GM12864 (cell line): Measurements from ENCODE around the gene PTPN23.

Experiments used
- DNase-seq: peaks from one replicate; pipeline ENCODE4 v3.0.0-alpha.2; 2011; ENCODE audit warnings: low read depth
- H3K4me3 ChIP-seq: 2 replicates; pipeline ENCODE4 v1.5.1; 2011; ENCODE audit warnings: mild to moderate bottlenecking, low read depth, low read length, control low read depth
- TF ChIP-seq, protein P1 (sequence below): IDR thresholded peaks from 2 replicates; pipeline ENCODE4 v1.5.1; 2011; ENCODE audit warnings: low read depth, mild to moderate bottlenecking, moderate library complexity, low read length, control low read depth, inconsistent platforms; ENCODE audit errors: missing control alignments

PTPN23 gene

DNA sequence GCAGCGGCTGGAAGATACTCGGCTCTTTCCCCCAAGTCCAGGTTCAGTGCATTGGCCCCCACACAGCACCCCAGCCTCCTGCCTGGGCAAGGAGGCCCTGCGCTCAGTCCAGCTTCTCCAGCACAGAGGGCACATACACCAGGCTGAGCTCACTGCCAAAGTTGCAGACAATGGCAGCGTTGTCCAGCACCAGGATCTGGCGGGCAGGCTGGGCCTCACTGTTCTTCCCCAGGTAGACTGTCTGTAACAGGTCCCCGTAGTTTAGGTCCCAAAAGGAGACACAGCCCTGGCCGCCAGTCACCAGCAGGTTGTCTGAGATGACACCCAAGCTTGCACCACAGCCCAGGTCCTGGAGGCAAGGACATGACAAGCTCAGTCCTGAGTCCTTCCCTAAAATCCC is 32.9 kb downstream of the PTPN23 start:
- TF ChIP-seq, protein P1, sequence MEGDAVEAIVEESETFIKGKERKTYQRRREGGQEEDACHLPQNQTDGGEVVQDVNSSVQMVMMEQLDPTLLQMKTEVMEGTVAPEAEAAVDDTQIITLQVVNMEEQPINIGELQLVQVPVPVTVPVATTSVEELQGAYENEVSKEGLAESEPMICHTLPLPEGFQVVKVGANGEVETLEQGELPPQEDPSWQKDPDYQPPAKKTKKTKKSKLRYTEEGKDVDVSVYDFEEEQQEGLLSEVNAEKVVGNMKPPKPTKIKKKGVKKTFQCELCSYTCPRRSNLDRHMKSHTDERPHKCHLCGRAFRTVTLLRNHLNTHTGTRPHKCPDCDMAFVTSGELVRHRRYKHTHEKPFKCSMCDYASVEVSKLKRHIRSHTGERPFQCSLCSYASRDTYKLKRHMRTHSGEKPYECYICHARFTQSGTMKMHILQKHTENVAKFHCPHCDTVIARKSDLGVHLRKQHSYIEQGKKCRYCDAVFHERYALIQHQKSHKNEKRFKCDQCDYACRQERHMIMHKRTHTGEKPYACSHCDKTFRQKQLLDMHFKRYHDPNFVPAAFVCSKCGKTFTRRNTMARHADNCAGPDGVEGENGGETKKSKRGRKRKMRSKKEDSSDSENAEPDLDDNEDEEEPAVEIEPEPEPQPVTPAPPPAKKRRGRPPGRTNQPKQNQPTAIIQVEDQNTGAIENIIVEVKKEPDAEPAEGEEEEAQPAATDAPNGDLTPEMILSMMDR: no peak
- DNase-seq: no peak
- H3K4me3 ChIP-seq: no peak overlapping the region

DNA sequence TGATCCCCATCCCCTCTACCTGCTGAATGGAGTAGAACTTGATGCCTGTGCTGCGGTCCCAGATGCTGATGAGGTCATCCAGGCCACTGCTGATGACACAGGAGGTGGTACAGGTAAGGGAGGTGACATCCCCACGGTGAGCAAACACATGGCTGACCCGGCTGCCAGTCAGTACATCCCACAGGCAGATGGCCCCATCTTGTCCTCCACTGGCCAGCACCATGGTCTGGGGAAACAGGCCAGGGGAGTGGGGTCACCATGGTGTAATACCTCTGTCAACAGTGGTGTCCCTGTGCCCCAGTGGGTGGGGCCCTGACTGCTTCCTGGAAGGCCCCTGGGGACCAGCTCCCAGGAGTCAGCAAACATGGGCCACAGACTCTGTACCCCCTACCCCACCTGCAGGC is 33.3 kb downstream of the PTPN23 start:
- TF ChIP-seq, protein P1: no peak
- DNase-seq: no peak
- no peak overlapping the region for H3K4me3 ChIP-seq

DNA sequence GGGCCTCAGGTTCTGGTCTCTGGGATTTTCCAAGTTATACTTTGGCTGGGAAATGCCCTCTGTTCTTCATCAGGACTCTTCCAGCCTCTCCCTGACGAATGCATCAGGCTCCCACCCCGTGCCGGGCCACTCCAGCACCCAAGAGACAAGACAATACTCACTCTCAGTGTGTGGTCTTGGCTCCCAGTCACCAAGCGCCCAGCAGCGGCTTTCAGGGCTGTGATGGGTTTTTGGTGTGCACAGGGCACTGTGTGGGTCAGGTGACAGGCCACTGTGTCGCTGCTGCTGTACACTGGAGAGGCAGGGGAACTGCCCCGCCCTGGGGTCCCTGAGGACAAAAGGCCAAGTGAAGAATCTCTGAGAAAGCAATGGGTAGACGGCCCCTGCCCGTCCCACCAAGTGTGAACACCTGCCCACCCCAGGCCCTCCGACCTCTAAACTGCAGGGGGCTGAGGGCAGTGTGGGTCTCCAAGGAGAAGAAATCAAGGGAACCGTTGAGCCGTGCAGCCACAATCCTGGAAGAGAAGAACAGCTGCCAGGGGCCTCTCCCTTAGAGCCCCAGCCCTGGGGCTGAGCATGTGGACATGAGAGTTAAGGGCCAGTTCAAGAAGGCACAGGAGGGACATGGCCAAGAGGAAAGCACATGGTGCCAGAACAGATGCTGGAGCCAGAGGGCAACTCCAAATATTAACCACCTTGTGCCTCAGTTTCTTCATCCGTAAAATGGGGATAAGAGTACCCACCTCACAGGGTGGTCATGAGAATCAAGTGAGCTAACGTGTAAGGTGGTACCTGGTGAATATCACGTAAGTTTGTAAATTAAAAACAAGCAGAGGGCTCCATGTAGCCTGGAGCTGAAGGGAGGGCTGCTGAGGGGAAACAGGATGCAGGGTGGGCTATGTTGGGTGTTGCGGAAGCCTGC is 34.1 kb downstream of the PTPN23 start:
- H3K4me3 ChIP-seq: no peak overlapping the region
- TF ChIP-seq, protein P1: no peak
- DNase-seq: no peak

DNA sequence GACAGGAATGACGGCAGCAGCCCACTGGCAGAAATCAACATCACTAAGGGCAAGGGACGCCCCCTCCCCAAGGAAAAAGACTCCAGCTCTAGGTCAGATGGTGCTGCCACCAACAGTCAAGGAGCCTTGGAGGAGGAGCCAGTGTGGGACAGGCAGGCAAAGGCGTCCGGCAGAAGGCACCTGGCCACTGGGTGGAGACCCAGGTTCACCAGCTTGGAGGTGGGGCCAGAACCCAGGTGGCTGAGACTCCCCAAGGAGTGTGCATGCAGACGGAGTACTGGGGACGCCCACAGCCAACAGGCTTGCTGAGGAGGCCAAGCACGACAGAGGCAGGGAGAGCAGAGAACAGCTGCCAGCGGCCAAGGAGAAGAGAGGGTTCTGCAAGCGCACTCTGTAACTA is 35.2 kb downstream of the PTPN23 start:
- DNase-seq: no peak
- TF ChIP-seq, protein P1: no peak
- H3K4me3 ChIP-seq: no peak overlapping the region

DNA sequence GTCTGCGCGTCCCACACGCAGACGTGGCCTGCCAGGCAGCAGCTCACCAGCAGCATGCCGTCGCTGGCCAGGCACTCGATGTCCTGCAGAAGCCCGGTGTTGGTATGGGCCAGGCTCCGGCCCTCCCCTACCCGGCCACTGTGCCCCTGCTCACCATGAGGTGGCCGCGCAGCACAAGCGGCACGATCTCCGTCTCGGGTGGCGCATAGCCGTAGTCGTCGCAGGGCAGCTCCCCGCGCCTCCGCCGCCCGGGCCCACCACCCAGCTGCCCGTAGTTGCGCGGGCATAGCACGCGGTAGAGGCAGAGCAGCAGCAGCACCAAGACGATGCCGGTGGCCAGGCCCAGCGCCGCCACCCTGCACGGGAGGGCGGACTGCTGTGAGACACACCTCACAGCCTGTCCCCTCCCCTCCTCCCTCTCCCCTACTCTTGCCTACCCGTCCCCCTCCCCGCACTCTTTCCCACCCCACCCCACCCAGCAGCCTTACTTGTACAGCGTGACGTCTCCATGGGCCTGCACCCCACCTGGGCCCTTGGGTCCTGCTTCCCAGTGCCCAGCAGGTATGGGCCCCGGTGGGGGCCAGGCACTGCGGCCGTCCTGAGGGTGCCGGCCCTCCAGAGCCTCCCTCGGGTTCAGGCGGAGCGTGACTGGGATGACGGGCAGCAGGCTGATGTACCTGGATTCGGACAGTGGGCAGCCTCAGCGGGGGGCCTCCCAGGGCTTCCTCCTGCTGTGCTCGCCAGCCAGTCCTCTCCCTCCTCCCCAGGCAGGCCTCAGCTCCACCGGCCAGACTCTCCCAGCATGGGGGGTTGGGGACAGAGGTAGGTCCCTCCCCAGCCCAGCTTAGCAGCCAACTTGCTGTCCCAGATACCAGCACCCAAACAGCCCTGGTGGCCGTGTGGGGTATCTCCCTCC is 37.6 kb downstream of the PTPN23 start:
- no peak for DNase-seq

More for the DNA sequence above, 37.6 kb downstream of the PTPN23 start:
- TF ChIP-seq, protein P1: peak; percentile 25
- no peak overlapping the region for H3K4me3 ChIP-seq
